NCI-H526 treated with DMSO at 0.1 percent for 48 hours (cell line): Measurements from ENCODE around the gene ALOX5.
"Not testable (repeated sequence)": the region's sequence is repeated elsewhere in the genome, so short reads cannot be mapped to it uniquely, and the experiment has no call there.

Experiments
- DNase-seq: peaks from one replicate; lab custom pipeline; 2025; lab: John Stamatoyannopoulos, UW

Gene ALOX5

DNA sequence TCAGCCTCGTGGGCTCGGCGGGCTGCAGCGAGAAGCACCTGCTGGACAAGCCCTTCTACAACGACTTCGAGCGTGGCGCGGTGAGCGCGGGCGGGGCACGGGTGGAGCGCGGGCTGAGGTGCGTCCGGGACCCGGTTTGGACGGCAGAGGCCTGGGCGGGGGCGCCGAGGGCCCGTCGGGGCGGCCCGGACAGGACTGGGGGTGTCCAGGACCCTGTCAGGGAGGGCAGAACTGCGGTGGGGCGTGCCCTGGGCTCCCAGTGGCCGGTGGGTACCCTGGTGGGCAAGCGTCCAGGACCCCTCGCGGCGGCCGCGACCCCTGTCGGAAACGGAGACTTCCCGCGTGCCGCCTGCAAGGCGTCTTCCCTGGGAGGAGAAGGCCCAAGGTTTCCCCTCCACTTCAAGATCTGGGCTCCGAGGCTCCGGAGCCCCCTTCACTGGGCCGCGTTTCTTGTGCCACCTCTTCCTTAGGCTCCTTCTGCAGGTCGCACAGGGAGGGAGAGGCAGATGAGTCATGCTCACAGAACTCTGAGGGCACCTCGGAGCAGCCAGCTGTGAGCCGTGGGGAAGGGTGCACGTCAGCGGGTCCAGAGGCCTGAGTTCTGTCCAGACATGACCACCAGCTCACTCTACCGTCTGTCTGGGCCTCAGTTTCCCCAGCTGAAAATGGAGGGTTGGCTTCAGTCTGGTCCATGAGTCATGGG lies 485 bp downstream of the ALOX5 start:
- no peak for DNase-seq

DNA sequence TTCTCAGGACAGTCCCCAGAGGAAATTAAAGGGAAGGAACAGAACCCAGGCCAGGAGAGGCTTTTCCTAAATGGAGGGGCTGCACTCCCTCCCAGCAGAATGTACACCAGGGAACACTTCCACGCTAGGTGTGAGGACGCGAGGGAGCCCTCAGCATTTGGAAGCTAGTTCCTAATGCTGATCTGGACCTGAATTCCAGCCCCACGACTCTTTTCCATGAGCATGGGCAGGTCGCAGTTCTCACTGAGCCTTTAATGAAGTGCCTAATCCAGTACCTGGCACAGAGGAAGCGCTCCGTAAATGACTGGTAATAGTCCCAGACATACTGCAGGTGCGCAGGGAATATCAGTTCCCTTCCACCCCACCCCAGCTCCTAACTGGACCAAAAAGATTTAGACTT lies 1.1 kb downstream of the ALOX5 start:
- peak; percentile 33 for DNase-seq

DNA sequence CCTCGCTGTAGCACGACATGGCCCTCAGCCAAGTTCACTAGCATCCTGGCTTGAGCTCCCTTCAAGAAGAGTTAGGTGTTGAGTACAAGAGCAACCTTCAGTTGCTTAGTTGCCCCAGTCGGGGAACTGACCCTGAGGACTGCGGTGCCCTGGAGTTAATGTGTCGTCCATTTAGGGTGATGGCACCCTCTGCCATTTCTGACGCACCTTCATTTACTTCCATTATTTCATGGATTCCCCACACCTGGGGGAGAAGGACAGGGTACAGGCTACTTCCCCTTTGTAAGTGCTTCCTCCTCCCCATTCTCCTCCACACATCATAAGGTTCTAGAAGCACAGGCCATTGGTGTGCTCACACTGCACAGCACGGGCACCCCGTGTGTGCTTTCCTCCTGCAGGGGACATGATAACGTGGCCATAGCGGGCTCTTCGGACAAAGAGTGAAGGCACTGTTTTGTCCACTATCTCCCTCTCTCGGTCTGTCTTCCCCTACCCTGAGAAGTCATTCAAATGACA lies 1.8 kb downstream of the ALOX5 start:
- peak; percentile 76 for DNase-seq

DNA sequence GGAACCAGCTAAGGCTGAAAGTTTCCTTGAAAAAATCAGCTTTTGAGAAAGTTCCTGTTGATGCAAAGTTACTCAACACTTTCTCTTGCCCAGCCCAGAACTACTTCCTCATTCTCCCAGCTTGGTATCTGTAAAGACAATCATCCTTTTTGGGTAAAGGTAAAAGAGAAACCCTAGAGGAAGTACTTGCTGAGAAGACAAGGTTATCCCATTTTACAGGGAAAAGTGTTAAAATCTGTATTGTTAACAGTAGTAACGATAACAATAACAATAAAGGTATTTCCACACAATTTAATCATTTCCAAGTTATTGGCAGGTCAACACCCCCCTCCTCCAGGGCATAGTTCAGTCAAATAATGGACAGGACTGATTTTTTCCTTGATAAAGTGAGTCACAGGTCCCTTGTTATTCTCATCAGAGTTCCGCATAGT lies 2.4 kb downstream of the ALOX5 start:
- DNase-seq, result no peak

DNA sequence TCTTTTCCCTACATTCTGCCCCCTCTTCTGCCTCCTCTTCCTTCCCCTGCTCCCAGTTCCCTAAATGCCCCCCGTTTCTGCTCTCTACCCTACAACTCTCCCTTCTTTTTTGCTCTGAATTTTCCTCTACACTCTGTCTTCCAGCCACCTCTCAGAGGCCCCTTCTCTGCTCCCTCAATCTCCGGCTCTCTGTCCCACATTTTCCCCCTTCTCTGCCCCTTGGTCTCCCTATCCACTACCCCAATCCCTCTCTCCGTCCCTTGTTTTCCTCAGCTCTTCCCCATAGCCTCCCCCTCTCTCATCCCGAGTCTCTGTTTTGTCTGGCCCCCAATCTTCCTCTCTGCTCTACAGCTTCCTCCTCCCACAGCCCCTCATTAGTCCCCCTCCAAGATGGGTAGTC lies 3.3 kb downstream of the ALOX5 start:
- no peak for DNase-seq

DNA sequence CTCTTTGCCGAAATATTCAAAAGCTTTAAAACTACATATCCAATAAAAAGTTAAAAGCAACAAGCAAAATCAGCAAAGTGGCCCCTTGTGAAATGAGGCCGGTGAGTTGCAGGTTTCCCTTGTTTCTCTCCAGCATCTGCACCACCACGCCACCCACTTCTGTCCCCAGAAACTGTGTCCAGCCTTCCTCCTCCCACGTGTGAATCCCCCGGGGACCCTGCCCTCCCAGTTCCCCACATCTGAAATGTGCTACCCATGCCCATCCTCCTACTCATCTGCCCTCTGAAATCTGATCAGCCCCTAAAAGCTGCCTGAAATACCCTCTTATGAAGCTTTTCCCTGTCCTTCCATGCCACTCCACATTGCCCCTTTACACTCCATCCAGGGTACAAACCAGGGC lies 3.8 kb downstream of the ALOX5 start:
- no peak for DNase-seq

DNA sequence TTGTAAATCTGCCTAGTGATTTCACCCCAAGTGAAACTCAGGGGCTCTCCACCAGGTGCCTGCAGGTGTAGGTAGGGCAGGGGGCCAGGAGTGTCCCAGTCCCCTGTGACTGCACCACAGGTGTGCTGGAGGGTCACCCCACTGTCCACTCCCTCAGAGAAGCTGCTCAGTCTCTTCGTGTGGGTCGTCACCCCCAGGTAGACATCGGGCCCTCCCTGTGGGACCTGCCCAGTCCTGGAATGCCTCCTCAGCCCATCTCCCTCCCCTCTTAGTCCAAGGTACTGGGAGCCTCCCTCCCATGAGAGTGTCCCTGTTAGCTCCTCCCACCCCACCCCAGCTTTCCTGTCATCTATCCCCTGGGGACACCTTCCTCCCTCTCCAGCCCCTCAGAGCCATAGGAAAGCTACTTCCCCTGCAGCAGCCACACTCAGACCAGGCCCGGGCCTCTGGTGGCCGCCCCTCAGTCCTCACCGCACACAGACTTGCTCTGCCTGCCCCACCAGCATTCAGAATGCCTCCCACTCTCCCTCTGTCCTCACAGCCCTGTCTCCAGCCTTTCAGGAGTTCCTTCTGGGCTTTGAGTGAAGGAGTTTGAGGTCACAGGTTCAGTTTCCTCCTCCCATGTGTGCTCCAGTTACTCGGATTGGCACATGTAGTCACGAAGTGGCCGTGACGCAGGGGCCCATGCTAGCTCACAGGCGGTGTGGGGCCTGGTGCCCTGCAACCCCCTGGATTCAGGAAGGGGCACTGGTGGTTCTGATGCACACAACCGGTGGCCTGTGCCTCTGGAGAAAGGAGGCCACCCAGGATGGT lies 5.1 kb downstream of the ALOX5 start:
- no peak for DNase-seq

DNA sequence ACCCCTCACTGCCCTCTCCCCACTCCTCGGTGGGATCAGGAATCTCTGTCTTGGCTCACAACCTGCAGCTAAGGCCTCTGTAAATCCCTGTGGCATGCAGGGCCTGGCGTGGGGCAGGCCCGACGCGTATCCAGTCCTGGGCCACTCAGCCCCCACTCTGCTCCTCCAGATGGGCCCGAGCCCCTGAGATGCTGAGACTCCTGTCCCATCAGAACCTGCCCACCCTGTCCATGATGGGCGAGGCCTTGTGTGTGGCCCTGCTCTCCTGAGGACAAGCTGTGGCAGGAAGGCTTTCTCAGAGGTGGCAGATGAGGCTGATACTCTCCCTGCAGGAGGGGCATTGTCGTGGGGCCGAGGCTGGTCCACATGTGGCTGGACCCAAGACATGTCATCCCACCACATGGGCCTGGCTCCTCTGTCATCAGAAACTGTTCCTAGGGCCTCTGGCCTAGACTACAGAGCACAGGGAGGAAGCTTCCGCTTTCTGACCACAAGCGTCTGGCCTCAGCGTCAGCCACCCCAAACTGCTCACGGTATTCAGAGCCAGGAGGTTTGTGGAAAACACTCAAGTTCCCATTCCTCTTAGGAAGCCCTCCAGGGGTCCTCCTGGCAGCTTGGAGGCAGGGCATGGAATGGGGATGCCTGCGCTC lies 6.0 kb downstream of the ALOX5 start:
- DNase-seq, result no peak

DNA sequence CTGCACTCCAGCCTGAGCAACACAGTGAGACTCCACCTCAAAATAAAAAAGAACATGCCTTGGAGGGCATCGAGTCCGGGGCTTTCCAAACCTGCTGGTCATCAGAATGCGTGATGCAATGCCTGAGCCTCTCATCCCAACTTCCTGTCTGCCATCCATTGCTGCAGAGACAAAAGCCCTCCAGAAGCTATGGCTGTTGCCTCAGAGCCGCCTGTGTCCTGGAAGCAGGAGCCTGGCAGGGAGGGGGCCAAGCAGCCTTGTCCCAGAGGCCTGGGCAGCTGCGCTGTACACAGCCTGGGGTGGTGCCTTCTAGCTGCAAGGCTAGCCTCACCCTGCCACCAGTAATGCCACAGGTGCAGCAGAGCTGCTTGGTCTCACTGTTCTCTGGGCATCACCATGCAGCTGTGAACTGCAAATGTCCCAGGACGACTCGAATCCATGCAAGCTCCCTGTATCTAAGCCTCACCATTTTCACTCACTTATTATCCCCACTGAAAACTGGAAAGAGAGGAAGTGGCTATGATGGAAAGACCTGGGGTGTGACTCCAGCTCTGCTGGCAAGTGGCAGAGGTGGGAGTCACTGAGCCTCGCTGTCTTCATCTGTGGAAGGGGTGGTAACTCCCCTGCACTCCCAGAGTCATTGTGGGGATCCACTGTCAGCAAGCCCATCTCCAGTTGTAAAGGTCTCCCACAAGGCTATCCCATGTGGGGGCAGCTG lies 7.0 kb downstream of the ALOX5 start:
- DNase-seq, result no peak

DNA sequence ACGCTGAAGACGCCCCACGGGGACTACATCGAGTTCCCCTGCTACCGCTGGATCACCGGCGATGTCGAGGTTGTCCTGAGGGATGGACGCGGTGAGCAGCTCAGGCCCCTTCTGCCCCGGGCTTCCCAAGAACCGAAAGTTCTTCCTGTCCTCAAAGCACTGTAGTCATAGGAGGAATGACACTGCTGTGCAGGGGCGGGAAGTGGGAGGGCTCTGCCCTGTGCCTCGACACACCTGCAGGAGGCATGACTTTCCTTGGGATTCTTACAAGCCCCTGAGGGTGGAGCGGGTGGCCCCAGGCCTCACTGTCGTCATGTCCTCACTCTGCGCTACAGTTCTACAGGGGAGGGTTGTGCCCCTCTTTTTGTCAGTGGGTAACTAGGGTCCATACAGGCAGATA lies 8.6 kb downstream of the ALOX5 start:
- DNase-seq, result no peak

DNA sequence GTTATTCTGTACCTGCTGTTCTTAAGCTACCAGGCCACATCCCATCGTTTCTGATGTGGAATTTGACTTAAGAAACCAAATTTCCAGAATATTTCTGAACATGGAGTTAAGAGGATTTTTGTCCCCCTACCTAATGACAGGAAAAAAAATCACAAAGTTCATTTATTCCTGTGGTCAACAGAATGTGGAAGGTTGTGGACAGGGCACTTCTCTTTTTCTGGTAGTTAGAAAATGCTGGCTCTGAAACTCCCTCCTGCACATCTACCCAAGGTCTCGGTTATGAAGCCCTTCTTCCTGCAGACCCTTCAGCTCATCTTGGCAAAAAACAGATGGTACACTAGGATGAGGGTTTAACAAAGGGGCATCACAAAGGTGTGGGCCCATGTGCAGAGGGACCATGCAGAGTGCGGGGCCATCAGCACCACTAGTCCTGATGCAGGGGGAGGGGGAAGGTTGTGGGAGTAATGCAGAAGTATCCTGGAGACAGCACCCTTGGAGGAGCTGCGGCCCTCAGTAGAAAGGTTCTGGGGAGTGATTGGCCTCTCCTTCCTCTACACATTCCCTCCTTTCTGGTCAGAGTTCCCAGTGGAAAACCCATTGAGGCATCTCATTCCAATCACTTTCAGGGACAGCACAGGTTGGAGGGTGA lies 9.8 kb downstream of the ALOX5 start:
- DNase-seq, result no peak

DNA sequence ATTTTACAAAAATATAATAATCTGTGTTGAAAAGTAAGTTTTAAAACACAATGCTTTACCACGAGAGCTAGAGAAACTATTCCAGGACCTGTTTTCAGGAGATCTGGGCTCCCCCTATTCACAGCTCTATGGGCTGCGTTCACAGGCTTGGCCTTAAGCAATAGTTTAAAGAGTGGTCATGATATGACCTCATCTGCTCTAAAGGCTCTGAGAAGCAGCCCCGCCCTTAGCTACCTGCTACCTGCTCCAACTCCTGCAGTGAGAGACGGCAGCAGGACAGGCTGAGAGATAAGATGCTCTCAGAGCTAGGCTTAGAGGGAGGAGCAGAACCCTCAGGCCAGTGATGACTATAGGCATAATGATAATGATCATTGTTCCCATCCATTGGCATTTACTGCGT lies 12.6 kb downstream of the ALOX5 start:
- no peak for DNase-seq

DNA sequence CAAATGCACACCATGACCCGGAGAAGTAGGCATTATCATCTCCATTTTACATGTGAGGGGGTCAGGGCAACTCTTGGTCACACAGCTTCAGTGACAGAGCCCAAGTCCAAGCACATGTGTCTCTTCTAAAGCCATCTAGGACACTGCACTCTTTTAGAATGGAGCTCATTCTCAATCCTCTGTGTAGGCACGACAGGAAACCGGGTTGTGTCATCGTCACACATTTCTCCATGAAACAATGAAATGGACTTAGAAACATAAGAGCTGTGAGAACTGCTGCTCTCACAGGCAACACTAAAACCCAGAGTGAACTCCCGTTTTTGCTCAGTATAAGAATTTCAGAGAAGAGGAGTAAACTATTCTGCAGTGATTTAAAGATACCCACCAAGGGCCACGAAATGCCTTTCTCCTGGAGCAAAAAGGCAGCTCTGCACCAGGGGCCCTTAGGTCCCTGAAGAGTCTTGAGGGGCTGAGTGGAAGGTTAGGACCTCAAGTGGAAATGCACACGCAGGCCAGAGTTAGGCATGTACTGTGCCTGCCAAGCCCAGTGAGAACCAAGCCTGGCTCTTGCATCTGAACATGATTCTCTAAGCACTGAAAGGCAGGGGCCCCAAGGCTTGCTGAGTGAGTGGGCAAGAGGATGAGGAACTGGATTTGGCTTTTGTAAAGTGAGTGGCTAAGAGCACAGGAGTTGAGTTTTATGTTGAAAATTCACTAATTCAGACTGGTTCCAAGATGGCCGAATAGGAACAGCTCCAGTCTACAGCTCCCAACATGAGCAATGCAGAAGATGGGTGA lies 13.3 kb downstream of the ALOX5 start:
- no peak for DNase-seq

DNA sequence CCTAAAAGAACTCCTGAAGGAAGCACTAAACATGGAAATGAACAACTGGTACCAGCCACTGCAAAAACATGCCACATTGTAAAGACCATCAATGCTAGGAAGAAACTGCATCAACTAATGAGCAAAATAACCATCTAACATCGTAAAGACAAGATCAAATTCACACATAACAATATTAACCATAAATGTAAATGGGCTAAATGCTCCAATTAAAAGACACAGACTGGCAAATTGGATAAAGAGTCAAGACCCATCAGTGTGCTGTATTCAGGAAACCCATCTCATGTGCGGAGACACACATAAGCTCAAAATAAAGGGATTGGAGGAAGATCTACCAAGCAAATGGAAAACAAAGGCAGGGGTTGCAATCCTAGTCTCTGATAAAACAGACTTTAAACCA lies 15.7 kb downstream of the ALOX5 start:
- DNase-seq, result not testable (repeated sequence)

DNA sequence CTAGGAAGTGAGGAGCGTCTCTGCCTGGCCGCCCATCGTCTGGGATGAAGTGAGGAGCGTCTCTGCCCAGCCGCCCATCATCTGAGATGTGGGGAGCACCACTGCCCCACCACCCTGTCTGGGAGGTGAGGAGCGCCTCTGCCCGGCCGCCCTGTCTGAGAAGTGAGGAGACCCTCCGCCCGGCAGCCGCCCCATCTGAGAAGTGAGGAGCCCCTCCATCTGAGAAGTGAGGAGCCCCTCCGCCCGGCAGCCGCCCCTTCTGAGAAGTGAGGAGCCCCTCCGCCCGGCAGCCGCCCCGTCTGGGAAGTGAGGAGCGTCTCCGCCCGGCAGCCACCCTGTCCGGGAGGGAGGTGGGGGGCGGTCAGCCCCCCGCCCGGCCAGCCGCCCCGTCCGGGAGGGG lies 17.6 kb downstream of the ALOX5 start:
- not testable (repeated sequence) for DNase-seq

DNA sequence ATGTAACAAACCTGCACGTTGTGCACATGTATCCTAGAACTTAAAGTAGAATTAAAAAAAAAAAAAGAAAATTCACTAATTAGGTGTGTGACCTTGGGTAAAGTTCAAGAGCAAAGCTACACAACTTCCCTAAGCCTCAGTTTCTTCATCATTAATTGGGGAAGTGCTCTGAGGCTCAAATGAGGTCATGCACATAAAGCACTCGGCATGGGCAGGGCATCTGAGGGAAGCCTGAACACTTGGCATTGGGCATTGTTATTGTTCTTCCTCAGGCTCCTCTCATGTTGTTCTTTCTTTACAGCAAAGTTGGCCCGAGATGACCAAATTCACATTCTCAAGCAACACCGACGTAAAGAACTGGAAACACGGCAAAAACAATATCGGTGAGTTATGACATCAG lies 21.5 kb downstream of the ALOX5 start:
- DNase-seq, result no peak

DNA sequence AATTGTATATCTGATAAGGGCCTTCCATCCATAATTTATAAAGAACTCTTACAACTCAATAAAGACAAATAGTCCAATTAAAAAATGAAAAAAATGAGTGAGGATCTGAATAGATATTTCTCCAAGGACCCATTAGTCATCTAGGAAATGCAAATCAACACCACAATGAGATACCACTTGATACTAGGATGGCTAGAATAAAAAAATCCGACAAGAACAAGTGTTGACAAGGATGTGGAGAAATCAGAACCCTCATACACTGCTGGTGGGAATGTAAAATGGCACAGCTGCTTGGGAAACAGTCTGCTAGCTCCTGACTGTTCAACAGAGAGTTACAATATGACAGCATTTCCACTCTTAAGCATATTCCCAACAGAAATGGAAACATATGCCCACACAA lies 24.6 kb downstream of the ALOX5 start:
- DNase-seq, result no peak

DNA sequence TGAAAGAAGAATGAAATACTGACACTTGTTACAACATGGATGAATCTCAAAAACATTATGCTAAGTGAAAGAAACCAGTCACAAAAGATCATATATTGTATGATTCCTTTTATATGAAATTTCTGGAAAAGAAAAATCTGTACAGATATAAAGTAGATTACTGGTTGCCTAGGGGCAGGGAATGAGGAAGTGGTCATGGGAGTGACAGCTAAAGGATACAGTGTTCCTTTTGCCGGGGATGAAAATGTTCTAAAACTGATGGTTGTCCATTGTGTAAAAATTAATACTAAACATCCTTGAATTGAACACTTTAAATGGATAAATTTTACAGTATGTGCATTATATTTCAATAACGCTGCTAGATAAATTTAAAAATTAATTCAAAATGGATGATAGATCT lies 25.1 kb downstream of the ALOX5 start:
- no peak for DNase-seq

DNA sequence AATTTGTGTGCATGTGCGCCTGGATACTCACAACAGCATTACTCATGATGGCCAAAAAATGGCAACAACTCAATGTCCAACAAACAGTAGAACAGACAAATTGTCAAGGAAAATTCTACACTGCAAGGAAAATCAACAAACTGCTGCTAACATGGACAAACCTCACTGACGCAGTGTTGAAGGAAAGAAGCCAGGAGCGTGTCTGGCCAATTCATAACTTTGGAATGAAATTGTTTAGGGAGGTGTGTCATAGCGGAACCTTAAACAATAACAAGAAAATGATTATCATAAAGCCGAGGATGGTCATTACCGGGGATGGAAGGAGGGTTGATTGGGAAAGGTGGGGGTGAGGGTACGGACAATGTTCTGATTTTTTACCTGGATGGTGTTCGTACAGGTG lies 29.1 kb downstream of the ALOX5 start:
- no peak for DNase-seq

DNA sequence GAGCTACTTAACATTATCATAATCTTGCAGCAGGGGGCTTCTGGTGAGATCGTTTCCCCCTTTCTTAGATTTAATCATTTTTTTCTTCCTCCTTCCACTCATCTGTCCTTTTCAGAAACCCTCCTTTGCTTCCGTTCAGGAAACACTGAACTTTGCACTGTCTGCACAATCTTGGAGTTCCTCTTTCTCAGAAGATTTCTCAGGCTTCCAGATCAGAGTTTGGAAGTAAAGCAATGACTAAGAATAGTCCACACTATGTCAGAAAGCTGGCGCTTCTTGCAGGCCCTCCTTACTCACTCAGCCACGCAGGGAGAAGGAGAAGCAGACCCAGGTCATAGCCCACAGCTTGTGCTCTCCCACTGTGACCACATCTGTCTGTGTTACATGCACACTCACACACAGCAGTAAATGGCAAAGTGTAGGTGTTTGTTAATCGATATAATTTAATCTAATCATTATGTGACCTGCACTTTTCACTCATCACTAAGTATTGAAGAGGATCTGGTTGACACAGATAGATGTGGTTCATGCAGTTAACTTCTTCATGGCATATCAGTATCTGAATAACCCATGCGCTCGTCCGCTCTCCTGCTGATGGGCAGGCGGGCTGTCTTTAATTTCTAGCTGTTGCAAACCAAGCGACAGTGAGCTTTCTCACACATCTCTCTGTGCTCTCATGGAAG lies 30.2 kb downstream of the ALOX5 start:
- no peak for DNase-seq
